Liver (tissue), 2 donors: ENCODE results near the gene NBAS.

Source experiments
- MAX ChIP-seq: IDR thresholded peaks from 2 replicates; pipeline ENCODE4 v1.6.1; 2016; ENCODE audit warnings: antibody characterized with exemption
- TF ChIP-seq, protein P1 (sequence below): fragments of 150-350 bp; IDR thresholded peaks from 2 replicates; pipeline ENCODE4 v1.5.1; 2017; ENCODE audit warnings: improper control_type of control experiment, low read depth, low read length; ENCODE audit not compliant: missing input control
- TF ChIP-seq, protein P2 (sequence below): IDR thresholded peaks from 2 replicates; pipeline ENCODE4 v1.6.1; 2016; ENCODE audit warnings: antibody characterized with exemption, mild to moderate bottlenecking
- donor health status: healthy.

DNA sequence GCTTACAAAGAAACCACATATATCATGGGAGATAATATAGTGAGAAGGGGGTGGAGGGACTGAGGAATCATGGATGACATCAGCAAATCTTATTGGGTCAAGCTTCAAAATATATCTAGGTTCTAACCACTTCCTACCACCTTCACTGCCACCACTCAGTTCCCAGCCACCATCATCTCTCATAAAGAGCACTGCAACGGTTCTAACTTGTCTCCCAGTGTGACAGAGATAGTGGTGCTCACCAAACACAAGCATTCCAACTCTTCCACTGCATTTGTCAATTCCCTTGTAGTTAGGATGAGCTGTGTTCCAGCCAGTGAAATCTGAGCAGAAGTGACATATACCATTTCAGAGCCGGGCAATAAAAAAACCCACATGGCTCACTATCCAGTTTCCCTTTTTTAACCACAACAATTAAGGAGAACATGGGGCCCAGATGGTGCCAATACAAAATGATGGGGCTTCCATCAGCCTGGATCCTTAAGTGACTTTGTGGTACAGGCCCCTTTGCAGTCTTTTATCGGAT lies 318.1 kb downstream of the NBAS start:
- TF ChIP-seq, protein P1, sequence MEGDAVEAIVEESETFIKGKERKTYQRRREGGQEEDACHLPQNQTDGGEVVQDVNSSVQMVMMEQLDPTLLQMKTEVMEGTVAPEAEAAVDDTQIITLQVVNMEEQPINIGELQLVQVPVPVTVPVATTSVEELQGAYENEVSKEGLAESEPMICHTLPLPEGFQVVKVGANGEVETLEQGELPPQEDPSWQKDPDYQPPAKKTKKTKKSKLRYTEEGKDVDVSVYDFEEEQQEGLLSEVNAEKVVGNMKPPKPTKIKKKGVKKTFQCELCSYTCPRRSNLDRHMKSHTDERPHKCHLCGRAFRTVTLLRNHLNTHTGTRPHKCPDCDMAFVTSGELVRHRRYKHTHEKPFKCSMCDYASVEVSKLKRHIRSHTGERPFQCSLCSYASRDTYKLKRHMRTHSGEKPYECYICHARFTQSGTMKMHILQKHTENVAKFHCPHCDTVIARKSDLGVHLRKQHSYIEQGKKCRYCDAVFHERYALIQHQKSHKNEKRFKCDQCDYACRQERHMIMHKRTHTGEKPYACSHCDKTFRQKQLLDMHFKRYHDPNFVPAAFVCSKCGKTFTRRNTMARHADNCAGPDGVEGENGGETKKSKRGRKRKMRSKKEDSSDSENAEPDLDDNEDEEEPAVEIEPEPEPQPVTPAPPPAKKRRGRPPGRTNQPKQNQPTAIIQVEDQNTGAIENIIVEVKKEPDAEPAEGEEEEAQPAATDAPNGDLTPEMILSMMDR = no peak
- TF ChIP-seq, protein P2, sequence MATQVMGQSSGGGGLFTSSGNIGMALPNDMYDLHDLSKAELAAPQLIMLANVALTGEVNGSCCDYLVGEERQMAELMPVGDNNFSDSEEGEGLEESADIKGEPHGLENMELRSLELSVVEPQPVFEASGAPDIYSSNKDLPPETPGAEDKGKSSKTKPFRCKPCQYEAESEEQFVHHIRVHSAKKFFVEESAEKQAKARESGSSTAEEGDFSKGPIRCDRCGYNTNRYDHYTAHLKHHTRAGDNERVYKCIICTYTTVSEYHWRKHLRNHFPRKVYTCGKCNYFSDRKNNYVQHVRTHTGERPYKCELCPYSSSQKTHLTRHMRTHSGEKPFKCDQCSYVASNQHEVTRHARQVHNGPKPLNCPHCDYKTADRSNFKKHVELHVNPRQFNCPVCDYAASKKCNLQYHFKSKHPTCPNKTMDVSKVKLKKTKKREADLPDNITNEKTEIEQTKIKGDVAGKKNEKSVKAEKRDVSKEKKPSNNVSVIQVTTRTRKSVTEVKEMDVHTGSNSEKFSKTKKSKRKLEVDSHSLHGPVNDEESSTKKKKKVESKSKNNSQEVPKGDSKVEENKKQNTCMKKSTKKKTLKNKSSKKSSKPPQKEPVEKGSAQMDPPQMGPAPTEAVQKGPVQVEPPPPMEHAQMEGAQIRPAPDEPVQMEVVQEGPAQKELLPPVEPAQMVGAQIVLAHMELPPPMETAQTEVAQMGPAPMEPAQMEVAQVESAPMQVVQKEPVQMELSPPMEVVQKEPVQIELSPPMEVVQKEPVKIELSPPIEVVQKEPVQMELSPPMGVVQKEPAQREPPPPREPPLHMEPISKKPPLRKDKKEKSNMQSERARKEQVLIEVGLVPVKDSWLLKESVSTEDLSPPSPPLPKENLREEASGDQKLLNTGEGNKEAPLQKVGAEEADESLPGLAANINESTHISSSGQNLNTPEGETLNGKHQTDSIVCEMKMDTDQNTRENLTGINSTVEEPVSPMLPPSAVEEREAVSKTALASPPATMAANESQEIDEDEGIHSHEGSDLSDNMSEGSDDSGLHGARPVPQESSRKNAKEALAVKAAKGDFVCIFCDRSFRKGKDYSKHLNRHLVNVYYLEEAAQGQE = no peak
- TF ChIP-seq MAX = no peak
